H9 (cell line): Measurements from ENCODE around the gene MYH11. TPM values are rescaled to one million over a fixed set of nuclear protein-coding genes. Genes with fewer than 3 reads are reported as not detected.

Experiments used
- DNase-seq: peaks from one replicate; pipeline ENCODE4 v3.0.0-alpha.2; 2017
- H2AFZ ChIP-seq: one replicate; pipeline ENCODE4 v1.6.1; 2013; ENCODE audit warnings: mild to moderate bottlenecking, low read length, control low read depth, moderate library complexity
- H2AK5ac ChIP-seq: 2 replicates; pipeline ENCODE4 v1.6.1; 2013; ENCODE audit warnings: low read length, control low read depth, mixed read lengths; ENCODE audit not compliant: insufficient read length
- H2BK120ac ChIP-seq: one replicate; pipeline ENCODE4 v1.6.1; 2013; ENCODE audit warnings: low read depth, mild to moderate bottlenecking, low read length, control low read depth, inconsistent platforms; ENCODE audit not compliant: poor library complexity, severe bottlenecking
- H2BK12ac ChIP-seq: 2 replicates; pipeline ENCODE4 v1.6.1; 2013; ENCODE audit warnings: low read length, control low read depth, mixed read lengths, low read depth; ENCODE audit not compliant: insufficient read length
- H2BK15ac ChIP-seq: 2 replicates; pipeline ENCODE4 v1.6.1; 2013; ENCODE audit warnings: low read depth, low read length, control low read depth
- H2BK20ac ChIP-seq: one replicate; pipeline ENCODE4 v1.6.1; 2013; ENCODE audit warnings: low read depth, mild to moderate bottlenecking, low read length, control low read depth, inconsistent platforms; ENCODE audit not compliant: poor library complexity, severe bottlenecking
- H2BK5ac ChIP-seq: 2 replicates; pipeline ENCODE4 v1.6.1; 2013; ENCODE audit warnings: low read length, control low read depth, mixed read lengths; ENCODE audit not compliant: insufficient read length
- H3K14ac ChIP-seq: 2 replicates; pipeline ENCODE4 v1.6.1; 2013; ENCODE audit warnings: low read length, control low read depth; ENCODE audit not compliant: insufficient read depth
- H3K18ac ChIP-seq: 2 replicates; pipeline ENCODE4 v1.6.1; 2013; ENCODE audit warnings: low read depth, mild to moderate bottlenecking, mixed read lengths, low read length, control low read depth; ENCODE audit not compliant: insufficient read length
- H3K23ac ChIP-seq: 2 replicates; pipeline ENCODE4 v1.6.1; 2013; ENCODE audit warnings: low read length, control low read depth, mixed read lengths, low read depth; ENCODE audit not compliant: insufficient read length
- H3K23me2 ChIP-seq: 2 replicates; pipeline ENCODE4 v1.6.1; 2013; ENCODE audit warnings: low read depth, mild to moderate bottlenecking, mixed read lengths, low read length, control low read depth; ENCODE audit not compliant: insufficient read length, poor library complexity, severe bottlenecking
- H3K27ac ChIP-seq: 2 replicates; pipeline ENCODE4 v1.5.1; 2013; ENCODE audit warnings: low read length, control low read depth, mixed read lengths, low read depth; ENCODE audit not compliant: insufficient read length
- H3K27me3 ChIP-seq: 2 replicates; pipeline ENCODE4 v1.6.1; 2013; ENCODE audit warnings: low read length, control low read depth, inconsistent platforms; ENCODE audit not compliant: insufficient read depth
- H3K4ac ChIP-seq: 2 replicates; pipeline ENCODE4 v1.6.1; 2013; ENCODE audit warnings: low read depth, mild to moderate bottlenecking, control low read depth, inconsistent platforms, low read length, moderate library complexity
- H3K4me1 ChIP-seq: 2 replicates; pipeline ENCODE4 v1.6.1; 2013; ENCODE audit warnings: low read length, control low read depth, inconsistent platforms; ENCODE audit not compliant: insufficient read depth
- H3K4me2 ChIP-seq: 2 replicates; pipeline ENCODE4 v1.6.1; 2013; ENCODE audit warnings: low read length, control low read depth, mixed read lengths; ENCODE audit not compliant: insufficient read length, insufficient read depth
- H3K56ac ChIP-seq: 2 replicates; pipeline ENCODE4 v1.6.1; 2013; ENCODE audit warnings: low read depth, mild to moderate bottlenecking, mixed read lengths, low read length, control low read depth; ENCODE audit not compliant: insufficient read length
- H3K79me1 ChIP-seq: 2 replicates; pipeline ENCODE4 v1.6.1; 2013; ENCODE audit warnings: low read depth, mild to moderate bottlenecking, moderate library complexity, low read length, control low read depth, inconsistent platforms; ENCODE audit not compliant: insufficient read depth, poor library complexity, severe bottlenecking
- H3K79me2 ChIP-seq: 2 replicates; pipeline ENCODE4 v1.6.1; 2013; ENCODE audit warnings: low read length, control low read depth, inconsistent platforms; ENCODE audit not compliant: insufficient read depth
- H3K9ac ChIP-seq: 2 replicates; pipeline ENCODE4 v1.6.1; 2013; ENCODE audit warnings: low read length, control low read depth, mixed read lengths; ENCODE audit not compliant: insufficient read length; ENCODE audit errors: extremely low read depth
- H3K9me3 ChIP-seq: one replicate; pipeline ENCODE4 v1.6.1; 2013; ENCODE audit warnings: low read depth, low read length, inconsistent platforms; ENCODE audit not compliant: control insufficient read depth
- H3T11ph ChIP-seq: one replicate; pipeline ENCODE4 v1.6.1; 2013; ENCODE audit warnings: mild to moderate bottlenecking, low read length, control low read depth, inconsistent platforms
- H4K20me1 ChIP-seq: one replicate; pipeline ENCODE4 v1.6.1; 2013; ENCODE audit not compliant: control insufficient read depth, insufficient read length, insufficient read depth
- H4K5ac ChIP-seq: 2 replicates; pipeline ENCODE4 v1.6.1; 2013; ENCODE audit warnings: low read depth, mild to moderate bottlenecking, mixed read lengths, low read length, control low read depth; ENCODE audit not compliant: insufficient read length
- H4K8ac ChIP-seq: replicated peaks from 2 replicates; pipeline ENCODE4 v1.6.1; 2013; ENCODE audit warnings: low read length, control low read depth, mixed read lengths, low read depth; ENCODE audit not compliant: insufficient read length
- H4K91ac ChIP-seq: 2 replicates; pipeline ENCODE4 v1.6.1; 2013; ENCODE audit warnings: low read depth, mild to moderate bottlenecking, moderate library complexity, mixed read lengths, low read length, control low read depth; ENCODE audit not compliant: insufficient read length
- H3K27ac Mint-ChIP-seq, 3 experiments: 2 replicates in 2 of 3; 3 replicates in 1 of 3; pipeline ENCODE4 v1.8.0; 2020 to 2021; ENCODE audit warnings: mixed read lengths in 3 of 3, mild to moderate bottlenecking in 1 of 3, moderate library complexity in 1 of 3
- H3K27me3 Mint-ChIP-seq: 2 replicates; pipeline ENCODE4 v1.8.0; 2021; ENCODE audit warnings: low read depth, mild to moderate bottlenecking, moderate library complexity, mixed read lengths
- H3K36me3 Mint-ChIP-seq, 3 experiments: 2 replicates in 2 of 3; 3 replicates in 1 of 3; pipeline ENCODE4 v1.8.0; 2020 to 2021; ENCODE audit warnings: low read depth in 3 of 3, mixed read lengths in 3 of 3; ENCODE audit not compliant: insufficient read depth in 1 of 3
- H3K4me1 Mint-ChIP-seq, 2 experiments: 2 replicates each; pipeline ENCODE4 v1.8.0; 2020; ENCODE audit warnings: mixed read lengths in 2 of 2
- H3K4me3 Mint-ChIP-seq, 2 experiments: 2 replicates in 1 of 2; 3 replicates in 1 of 2; pipeline ENCODE4 v1.8.0; 2020 to 2021; ENCODE audit warnings: mild to moderate bottlenecking in 2 of 2, mixed read lengths in 2 of 2, moderate library complexity in 1 of 2
- H3K9me3 Mint-ChIP-seq, 2 experiments: 2 replicates in 1 of 2; 3 replicates in 1 of 2; pipeline ENCODE4 v1.8.0; 2020; ENCODE audit warnings: mild to moderate bottlenecking in 2 of 2, mixed read lengths in 2 of 2, moderate library complexity in 1 of 2
- CTCF ChIP-seq: fragments of 200-600 bp; sonication (generic); conservative IDR thresholded peaks from 3 replicates; pipeline ENCODE4 v1.8.0; 2021; ENCODE audit warnings: antibody characterized with exemption, mild to moderate bottlenecking
- WGBS: extraction: QIAGEN DNeasy Blood & Tissue Kit; methylation state at CpG from one replicate; pipeline ENCODE4 v1.1.7; 2013; ENCODE audit warnings: missing lambda C conversion rate, low lambda C conversion rate, mixed read lengths; ENCODE audit not compliant: insufficient read length; ENCODE audit errors: extremely low coverage; 5-methylcytosine and 5-hydroxymethylcytosine counted together
- total RNA-seq: library from RNA; stranded (reverse); gene quantifications from 2 replicates; pipeline ENCODE4 v1.2.1, GENCODE V29; 2021

The MYH11 gene
- total RNA-seq, 1 experiment from 2014 or later, result 0.42 TPM

GRCh38 chr16:15799851-15800495 lies 56.9 kb downstream of the MYH11 start:
- Histone ChIP-seq H2BK12ac (no peak overlapping the region), H2BK120ac (no peak overlapping the region), H4K8ac (no peak overlapping the region), H3K27ac (no peak overlapping the region), H3K9me3 (no peaks in the 10 kb centered on the region), H3K18ac (no peak overlapping the region), H3K79me2 (no peaks in the 10 kb centered on the region), H3K4me2 (no peak overlapping the region), H3K14ac (no peak overlapping the region), H3K27me3 (no peaks in the 10 kb centered on the region), H3K23me2 (no peaks in the 10 kb centered on the region), H2AFZ (no peak overlapping the region), H4K91ac (no peak overlapping the region), H3K23ac (no peak overlapping the region), H4K20me1 (no peaks in the 10 kb centered on the region), H3K4me1 (no peaks in the 10 kb centered on the region), H3K79me1 (no peaks in the 10 kb centered on the region), H2BK5ac (no peak overlapping the region), H3K9ac (no peak overlapping the region), H3K56ac (no peak overlapping the region), H3K4ac (no peak overlapping the region), H2BK20ac (no peak overlapping the region), H4K5ac (no peak overlapping the region), H3T11ph (no peak overlapping the region), H2BK15ac (no peak overlapping the region), H2AK5ac (no peak overlapping the region)
- Mint-ChIP-seq H3K36me3 (peaks cover 0 to 5% (median 0%) of the 10 kb centered on the region in 3 experiments; a peak in 2 of 7 replicates), H3K9me3 (peaks cover 8 to 12% of the 10 kb centered on the region in 2 experiments; a peak in 4 of 5 replicates), H3K27me3 (peaks cover 2% of the 10 kb centered on the region), H3K4me1 (no peaks in the 10 kb centered on the region), H3K27ac (no peak overlapping the region; a peak in 1 of 7 replicates), H3K4me3 (no peak overlapping the region)
- DNase-seq, result no peak
- WGBS, result 97% methylated on average over 3 of the region's 4 CpGs
- no peak for TF ChIP-seq CTCF
